GM18951 (cell line): Measurements from ENCODE around the gene TMEM231.

ENCODE experiments used
- POLR2A ChIP-seq: IDR thresholded peaks from 4 replicates; pipeline ENCODE4 v1.6.1; 2011; ENCODE audit warnings: mild to moderate bottlenecking; ENCODE audit not compliant: insufficient read length, insufficient read depth; ENCODE audit errors: extremely low read depth
- in situ Hi-C: fragments of 300-500 bp; cut with MboI; formaldehyde crosslinking; loops from one replicate; pipeline ENCODE4 v1.12.0; 2022; ENCODE audit warnings: low sequenced_read_pairs, mixed read lengths, inconsistent platforms; ENCODE audit not compliant: unreplicated experiment

Gene TMEM231

GRCh38 chr16:75578212-75578611 is 22.2 kb upstream of the TMEM231 start:
- no peak for TF ChIP-seq POLR2A
- in situ Hi-C loops = no loop called here

- no peak for TF ChIP-seq POLR2A
- in situ Hi-C loops = no loop called here
These were observed 20.3 kb upstream of the TMEM231 start for GRCh38 chr16:75576384-75576811.

GRCh38 chr16:75575958-75576357 is 19.9 kb upstream of the TMEM231 start:
- TF ChIP-seq POLR2A = no peak
- in situ Hi-C loops = no loop called here

DNA sequence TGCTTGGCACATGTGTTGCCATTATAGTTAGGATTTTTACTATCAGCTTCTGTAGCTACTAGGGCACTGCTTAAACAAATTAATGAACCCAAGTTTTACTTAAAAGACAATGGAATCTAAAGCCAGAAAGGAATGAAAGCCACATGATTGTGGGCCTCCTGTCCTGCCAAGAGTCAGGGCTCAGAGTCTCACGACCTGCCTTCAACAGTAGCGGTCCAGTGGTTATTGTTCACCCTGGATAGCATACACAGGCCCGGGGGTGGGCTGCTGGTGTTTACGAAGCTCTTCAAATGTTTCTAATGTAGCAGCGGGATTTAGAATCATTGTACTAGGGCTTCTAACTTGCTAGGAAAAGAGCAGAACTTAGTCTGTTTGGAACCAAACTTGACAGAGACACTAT is 17.9 kb upstream of the TMEM231 start:
- in situ Hi-C loops = no loop called here
- TF ChIP-seq POLR2A = no peak

DNA sequence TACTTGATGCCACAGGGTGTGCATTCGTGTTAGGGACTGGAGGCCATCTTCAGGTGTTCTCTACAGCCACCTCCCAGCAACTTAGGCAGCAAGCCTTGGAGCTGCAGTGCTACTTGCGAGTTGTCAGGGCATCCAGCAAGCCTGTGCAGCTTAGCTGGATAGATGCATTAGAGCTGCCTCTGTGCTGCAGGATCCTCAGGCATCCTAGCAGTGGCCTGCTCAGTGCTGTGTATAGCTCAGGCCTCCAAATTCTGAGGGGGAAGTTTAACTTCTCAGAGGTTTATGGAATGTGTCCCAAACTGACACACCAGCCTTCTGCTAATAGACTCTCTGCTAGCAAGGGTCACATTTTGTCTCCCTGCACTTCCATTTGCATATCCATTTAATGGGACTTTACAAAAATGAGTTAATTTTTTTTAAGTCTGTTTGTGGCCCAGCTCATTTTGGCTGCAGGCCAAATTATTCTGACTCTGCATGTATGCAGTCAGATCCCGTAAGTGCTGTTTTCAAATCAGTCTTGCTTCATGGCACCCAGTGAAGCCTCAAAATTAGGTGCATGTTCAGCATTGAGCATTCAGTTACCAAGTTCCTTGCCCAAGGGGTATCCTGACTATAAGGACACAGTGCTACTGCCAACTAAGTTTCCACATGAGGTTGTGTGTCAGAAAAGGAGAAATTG is 17.0 kb upstream of the TMEM231 start:
- TF ChIP-seq POLR2A = no peak
- in situ Hi-C loops = no loop called here

GRCh38 chr16:75570396-75571065 is 14.5 kb upstream of the TMEM231 start:
- TF ChIP-seq POLR2A = no peak
- in situ Hi-C loops = no loop called here

- in situ Hi-C loops = no loop called here
- TF ChIP-seq POLR2A = no peak
These were observed 11.9 kb upstream of the TMEM231 start for GRCh38 chr16:75567911-75568310.

DNA sequence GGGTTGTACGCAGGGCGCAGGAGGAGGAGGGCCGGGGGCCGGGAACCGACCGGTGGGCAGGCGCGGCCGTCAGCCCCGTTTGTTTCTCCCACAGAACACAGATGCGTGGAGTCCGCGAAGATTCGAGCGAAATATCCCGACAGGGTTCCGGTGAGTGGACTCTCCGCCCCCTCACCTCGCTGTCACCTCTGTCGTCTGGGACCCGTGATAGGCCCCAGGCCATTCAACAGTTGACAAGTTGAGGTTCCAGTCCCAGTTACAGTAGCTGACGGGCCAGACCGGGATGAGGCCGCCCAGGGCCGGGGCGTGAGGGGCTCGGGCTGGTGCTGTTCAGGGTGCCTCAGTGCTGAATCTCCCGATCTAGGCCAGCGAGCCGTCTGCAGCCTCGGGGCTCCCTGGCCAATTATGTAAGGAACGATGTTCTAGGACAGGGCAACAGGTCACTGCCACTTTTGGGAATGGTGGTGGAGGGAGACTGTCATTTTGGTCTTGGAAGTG is 10.8 kb upstream of the TMEM231 start:
- TF ChIP-seq POLR2A = no peak
- in situ Hi-C loops = no loop called here

GRCh38 chr16:75566040-75566757 is 10.1 kb upstream of the TMEM231 start, which contains the start of gene GABARAPL2:
Gene GABARAPL2 (plus strand): TSS chr16:75566379. CDS start chr16:75566487, 108 bp downstream.
- in situ Hi-C loops = no loop called here
- peak; percentile 73 for TF ChIP-seq POLR2A

DNA sequence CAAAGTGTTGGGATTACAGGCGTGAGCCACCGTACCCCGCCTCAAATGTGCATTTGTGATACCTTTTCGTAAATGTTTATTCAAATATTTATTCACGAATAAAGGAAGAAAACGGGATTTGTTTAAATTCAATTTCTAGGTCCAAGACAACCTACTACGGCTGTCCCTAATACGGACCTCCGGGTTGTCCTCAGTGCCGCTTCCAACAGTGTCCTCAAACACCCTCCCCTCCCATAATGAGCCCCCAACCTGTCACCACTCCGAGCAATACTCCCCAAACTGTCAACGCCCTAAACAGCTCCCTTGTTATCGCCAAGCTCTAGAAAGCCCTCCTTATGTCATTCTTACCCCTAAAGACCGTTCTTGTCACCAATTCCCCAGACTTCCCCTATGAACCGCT is 9.6 kb upstream of the TMEM231 start:
- in situ Hi-C loops = no loop called here
- no peak for TF ChIP-seq POLR2A

DNA sequence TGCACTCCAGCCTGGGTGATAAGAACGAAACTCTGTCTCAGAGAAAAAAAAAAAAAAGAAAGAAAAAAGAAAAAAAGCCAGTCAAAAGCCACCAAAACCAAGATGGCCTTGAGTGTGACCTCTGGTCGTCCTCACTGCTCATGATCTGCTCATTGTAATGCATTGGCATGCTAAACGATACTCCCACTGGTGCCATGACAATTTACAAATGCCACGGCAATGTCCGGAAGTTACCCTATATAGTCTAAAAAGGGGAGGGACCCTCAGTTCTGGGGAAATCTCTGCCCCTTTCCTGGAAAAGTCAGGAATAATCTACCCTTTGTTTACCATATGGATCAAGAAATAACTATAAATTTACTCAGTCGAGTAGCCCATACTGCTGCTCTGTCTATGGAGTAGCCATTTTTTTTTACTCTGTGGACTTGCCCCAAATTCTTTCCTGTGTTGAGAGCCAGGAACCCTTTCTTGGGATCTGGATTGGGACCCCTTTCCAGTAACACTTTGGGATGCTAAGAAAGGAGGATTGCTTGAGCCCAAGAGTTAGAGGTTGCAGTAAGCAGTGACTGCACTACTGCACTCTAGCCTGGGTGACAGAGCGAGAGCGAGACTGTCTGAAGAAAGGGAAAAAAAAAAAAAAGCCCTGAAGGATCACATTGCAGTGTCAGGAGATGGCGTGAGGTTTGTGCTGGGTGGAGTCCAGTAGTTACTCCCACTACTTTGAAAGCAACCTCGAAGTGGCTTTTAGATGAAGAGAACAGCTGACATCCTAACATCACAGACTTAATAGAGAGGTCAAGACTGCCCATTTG is 3.7 kb upstream of the TMEM231 start:
- no peak for TF ChIP-seq POLR2A
- in situ Hi-C loops = no loop called here

DNA sequence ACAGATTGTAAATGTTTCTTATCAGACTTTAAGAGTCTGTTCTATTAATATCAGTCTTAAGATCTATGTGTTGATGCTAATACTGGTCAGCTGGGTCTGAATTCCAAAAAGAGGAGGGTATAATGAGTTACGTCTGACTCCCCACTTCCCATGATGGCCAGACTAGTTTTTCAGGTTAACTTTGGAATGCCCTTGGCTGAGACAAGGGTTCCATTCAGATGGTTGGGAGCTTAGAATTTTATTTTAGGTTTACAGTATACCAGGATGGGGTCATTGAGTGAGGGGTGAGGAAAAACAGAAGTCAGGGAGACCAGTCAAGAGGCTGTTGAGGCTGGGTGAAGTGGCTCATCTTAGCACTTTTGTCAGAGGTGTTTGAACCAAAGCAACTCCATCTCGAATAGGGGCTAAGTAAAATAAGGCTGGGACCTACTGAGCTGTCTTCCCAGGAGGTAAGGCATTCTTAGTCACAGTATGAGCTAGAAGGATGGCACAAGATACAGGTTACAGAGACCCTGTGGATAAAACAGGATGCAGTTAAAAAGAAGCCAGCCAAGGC is 2.9 kb upstream of the TMEM231 start:
- TF ChIP-seq POLR2A = no peak
- in situ Hi-C loops = no loop called here
